T-helper 17 cell (primary cell): ENCODE results near the gene SPG7. TPM values are rescaled to one million over a fixed set of nuclear protein-coding genes. Genes with fewer than 3 reads are reported as not detected.

ENCODE experiments used
- ATAC-seq: fragments of 150-1000 bp; cut with Tn5 transposase; 2 replicates; pipeline ENCODE4 v1.10.0; 2021; ENCODE audit warnings: mild to moderate bottlenecking, moderate library complexity
- DNase-seq, 3 donors: peaks; one replicate each; pipeline versions ENCODE4 v3.0.0 to v3.0.0-alpha.2; 2020 to 2021
- H3K9me3 ChIP-seq: one replicate; pipeline ENCODE4 v1.7.0; 2013; ENCODE audit warnings: low read length, mild to moderate bottlenecking; ENCODE audit not compliant: control insufficient read depth, poor library complexity, severe bottlenecking
- H3K27ac Mint-ChIP-seq: one replicate; pipeline ENCODE4 v1.8.0; 2022; ENCODE audit warnings: mild to moderate bottlenecking, moderate library complexity, mixed read lengths
- H3K27me3 Mint-ChIP-seq: one replicate; pipeline ENCODE4 v1.8.0; 2022; ENCODE audit warnings: mixed read lengths
- H3K36me3 Mint-ChIP-seq: one replicate; pipeline ENCODE4 v1.8.0; 2022; ENCODE audit warnings: low read depth, mixed read lengths
- H3K4me1 Mint-ChIP-seq: one replicate; pipeline ENCODE4 v1.8.0; 2022; ENCODE audit warnings: mild to moderate bottlenecking, mixed read lengths
- H3K4me3 Mint-ChIP-seq: one replicate; pipeline ENCODE4 v1.8.0; 2022; ENCODE audit warnings: mild to moderate bottlenecking, moderate library complexity, mixed read lengths
- total RNA-seq, 4 donors: library from RNA in 2 of 4; stranded (reverse) in 2 of 4; gene quantifications; one replicate each; pipeline ENCODE4 v1.2.3 and lab custom pipeline; 2022 to 2026

The SPG7 gene
- total RNA-seq, 2 donors from 2014 or later = 140 to 154 TPM

DNA sequence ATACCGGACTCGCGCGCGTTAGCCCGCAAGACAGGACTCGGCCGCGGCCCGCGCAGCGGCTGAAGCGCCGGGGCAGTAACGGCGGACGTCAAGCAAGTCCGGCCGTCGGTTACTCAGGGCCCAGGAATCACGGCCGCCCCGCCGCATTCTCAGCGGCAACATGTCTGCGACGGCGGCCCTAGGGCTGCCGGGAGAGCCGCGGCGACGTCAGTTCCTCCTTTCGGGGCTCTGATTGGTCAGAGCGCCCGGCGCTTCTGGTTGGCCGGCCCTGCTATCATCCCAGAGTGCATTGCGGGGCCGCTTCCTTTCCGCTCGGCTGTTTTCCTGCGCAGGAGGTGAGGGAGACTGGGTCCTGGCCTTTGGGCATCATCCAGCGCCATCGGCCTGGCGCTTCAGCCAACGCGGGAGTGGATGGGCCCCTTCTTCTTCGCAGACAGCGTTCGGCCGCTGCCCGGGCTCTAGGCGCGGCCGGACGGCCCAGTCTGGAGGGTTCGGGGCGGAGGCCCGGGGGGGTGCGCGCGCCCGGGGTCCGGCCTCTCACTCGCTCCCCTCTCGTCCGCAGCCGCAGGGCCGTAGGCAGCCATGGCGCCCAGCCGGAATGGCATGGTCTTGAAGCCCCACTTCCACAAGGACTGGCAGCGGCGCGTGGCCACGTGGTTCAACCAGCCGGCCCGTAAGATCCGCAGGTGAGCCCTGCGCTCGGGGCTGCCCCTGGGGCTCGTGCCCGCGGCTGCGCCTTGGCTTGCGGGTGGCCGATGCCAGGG, 52.4 kb downstream of the SPG7 start, which contains the start of gene RPL13:
Gene RPL13 (plus strand): TSS at position 305 of the 764 bp plus-strand sequence. CDS start 278 bp downstream, at position 583.
- H3K36me3 Mint-ChIP-seq = peaks cover 6% of the 10 kb centered on the region
- no peaks in the 10 kb centered on the region for H3K9me3 ChIP-seq
- H3K4me3 Mint-ChIP-seq = peak within 1 kb of the TSS; percentile 90
- H3K4me1 Mint-ChIP-seq = peaks cover 36% of the 10 kb centered on the region
- peak; percentile 85 to 87 (median 86) for DNase-seq
- peak; percentile 92 for ATAC-seq
- H3K27me3 Mint-ChIP-seq = no peaks in the 10 kb centered on the region
- peak within 1 kb of the TSS; percentile 97 for H3K27ac Mint-ChIP-seq

DNA sequence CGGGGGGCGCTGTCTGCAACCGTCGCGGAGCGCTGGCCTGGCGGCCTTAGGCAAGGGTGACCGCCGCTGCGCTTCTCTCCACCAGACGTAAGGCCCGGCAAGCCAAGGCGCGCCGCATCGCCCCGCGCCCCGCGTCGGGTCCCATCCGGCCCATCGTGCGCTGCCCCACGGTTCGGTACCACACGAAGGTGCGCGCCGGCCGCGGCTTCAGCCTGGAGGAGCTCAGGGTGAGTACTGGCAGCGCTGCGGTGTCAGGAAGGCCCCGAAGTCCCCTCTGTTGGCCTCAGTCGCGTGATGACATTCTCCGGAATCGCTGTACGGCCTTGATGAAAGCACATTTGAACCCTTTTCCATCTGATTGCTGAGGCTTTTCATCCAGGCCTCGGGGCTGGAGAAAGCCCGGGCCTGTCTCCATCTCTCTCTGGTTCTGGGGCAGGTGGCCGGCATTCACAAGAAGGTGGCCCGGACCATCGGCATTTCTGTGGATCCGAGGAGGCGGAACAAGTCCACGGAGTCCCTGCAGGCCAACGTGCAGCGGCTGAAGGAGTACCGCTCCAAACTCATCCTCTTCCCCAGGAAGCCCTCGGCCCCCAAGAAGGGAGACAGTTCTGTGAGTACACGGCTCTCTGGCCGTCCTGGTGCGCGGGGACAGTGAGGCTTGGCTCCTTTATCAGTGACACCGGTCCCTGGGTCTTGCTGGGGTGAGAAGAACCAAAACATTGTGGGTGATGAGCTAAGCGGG, 53.1 kb downstream of the SPG7 start:
- Mint-ChIP-seq H3K36me3 (peaks cover 6% of the 10 kb centered on the region), H3K27ac (peak overlapping the region; percentile 92), H3K4me1 (peaks cover 41% of the 10 kb centered on the region), H3K4me3 (peak overlapping the region; percentile 90), H3K27me3 (no peaks in the 10 kb centered on the region)
- ATAC-seq (no peak), DNase-seq (no peak)
- no peaks in the 10 kb centered on the region for H3K9me3 ChIP-seq

GRCh38 chr16:89561884-89562599, 53.8 kb downstream of the SPG7 start:
- Mint-ChIP-seq H3K4me1 (peaks cover 41% of the 10 kb centered on the region), H3K4me3 (peak overlapping the region; percentile 90), H3K27me3 (no peaks in the 10 kb centered on the region), H3K36me3 (peaks cover 6% of the 10 kb centered on the region), H3K27ac (peak overlapping the region; percentile 92)
- ATAC-seq = no peak
- no peak for DNase-seq
- no peaks in the 10 kb centered on the region for H3K9me3 ChIP-seq

- Mint-ChIP-seq H3K4me3 (peak overlapping the region; percentile 90), H3K27ac (peak overlapping the region; percentile 92), H3K36me3 (peaks cover 6% of the 10 kb centered on the region), H3K4me1 (peaks cover 37% of the 10 kb centered on the region), H3K27me3 (no peaks in the 10 kb centered on the region)
- H3K9me3 ChIP-seq = no peaks in the 10 kb centered on the region
- no peak for DNase-seq
- ATAC-seq = no peak
Observed at GRCh38 chr16:89562939-89563338, 54.7 kb downstream of the SPG7 start.

- DNase-seq = no peak
- Mint-ChIP-seq H3K4me3 (peak overlapping the region; percentile 28), H3K27ac (peak overlapping the region; percentile 92), H3K4me1 (peaks cover 37% of the 10 kb centered on the region), H3K36me3 (peaks cover 6% of the 10 kb centered on the region), H3K27me3 (no peaks in the 10 kb centered on the region)
- no peak for ATAC-seq
- no peaks in the 10 kb centered on the region for H3K9me3 ChIP-seq
Observed at GRCh38 chr16:89563639-89564392, 55.6 kb downstream of the SPG7 start.

DNA sequence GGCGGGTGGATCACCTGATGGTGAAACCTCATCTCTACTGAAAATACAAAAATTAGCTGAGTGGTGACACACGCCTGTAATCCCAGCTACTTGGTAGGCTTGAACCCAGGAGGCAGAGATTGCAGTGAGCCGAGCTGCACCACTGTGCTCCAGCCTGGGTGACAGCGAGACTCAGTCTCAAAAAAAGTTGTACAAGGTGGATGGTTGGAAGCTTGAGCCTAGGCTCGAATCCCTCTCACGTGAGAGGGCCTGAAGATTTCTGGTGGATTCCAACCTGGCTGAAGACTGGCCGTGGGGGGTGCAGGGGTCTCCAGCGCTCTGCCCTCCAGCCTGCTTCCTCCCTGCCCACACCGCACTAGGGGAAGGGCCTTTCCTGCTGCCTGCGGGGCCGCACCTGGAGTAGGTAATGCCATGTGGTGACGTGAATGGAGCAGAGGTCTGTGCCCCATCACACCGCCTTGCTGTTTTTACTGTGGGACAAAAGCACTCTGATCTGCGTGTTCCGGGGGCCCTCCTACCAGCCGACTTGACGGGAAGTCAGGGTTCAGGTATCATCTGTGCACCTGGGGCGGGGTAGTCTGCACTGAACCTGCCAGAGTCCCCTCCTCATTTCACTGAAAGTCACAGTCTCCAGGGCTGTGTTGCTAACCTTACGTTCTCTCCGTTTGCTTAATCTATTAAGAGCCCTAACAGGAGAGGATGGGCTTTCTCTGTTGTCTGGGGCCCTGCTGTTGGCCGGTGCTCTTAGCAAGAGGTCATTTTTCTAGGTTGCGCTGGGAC, 56.5 kb downstream of the SPG7 start:
- Mint-ChIP-seq H3K4me1 (peaks cover 36% of the 10 kb centered on the region), H3K27me3 (no peaks in the 10 kb centered on the region), H3K27ac (peak overlapping the region; percentile 86), H3K4me3 (peak overlapping the region; percentile 58), H3K36me3 (peaks cover 6% of the 10 kb centered on the region)
- no peak for DNase-seq
- no peak for ATAC-seq
- H3K9me3 ChIP-seq = no peaks in the 10 kb centered on the region

- peak overlapping the region; percentile 58 for H3K4me3 Mint-ChIP-seq
- ATAC-seq = no peak
- H3K36me3 Mint-ChIP-seq = peaks cover 6% of the 10 kb centered on the region
- peak overlapping the region; percentile 86 for H3K27ac Mint-ChIP-seq
- H3K4me1 Mint-ChIP-seq = peaks cover 35% of the 10 kb centered on the region
- no peaks in the 10 kb centered on the region for H3K27me3 Mint-ChIP-seq
- H3K9me3 ChIP-seq = no peaks in the 10 kb centered on the region
- no peak for DNase-seq
Observed at GRCh38 chr16:89565256-89565505, 57.0 kb downstream of the SPG7 start.

- Mint-ChIP-seq H3K4me1 (peaks cover 35% of the 10 kb centered on the region), H3K27ac (peak overlapping the region; percentile 86), H3K36me3 (peaks cover 6% of the 10 kb centered on the region), H3K4me3 (peak overlapping the region; percentile 78), H3K27me3 (no peaks in the 10 kb centered on the region)
- DNase-seq = no peak
- peak; percentile 62 for ATAC-seq
- H3K9me3 ChIP-seq = no peaks in the 10 kb centered on the region
Observed at GRCh38 chr16:89565506-89566372, 57.5 kb downstream of the SPG7 start.

GRCh38 chr16:89567656-89568594, 59.7 kb downstream of the SPG7 start:
- H3K4me1 Mint-ChIP-seq = peaks cover 29% of the 10 kb centered on the region
- H3K27me3 Mint-ChIP-seq = no peaks in the 10 kb centered on the region
- ATAC-seq (no peak), DNase-seq (no peak)
- H3K4me3 Mint-ChIP-seq = no peak overlapping the region
- no peak overlapping the region for H3K27ac Mint-ChIP-seq
- H3K36me3 Mint-ChIP-seq = peaks cover 3% of the 10 kb centered on the region
- no peaks in the 10 kb centered on the region for H3K9me3 ChIP-seq

DNA sequence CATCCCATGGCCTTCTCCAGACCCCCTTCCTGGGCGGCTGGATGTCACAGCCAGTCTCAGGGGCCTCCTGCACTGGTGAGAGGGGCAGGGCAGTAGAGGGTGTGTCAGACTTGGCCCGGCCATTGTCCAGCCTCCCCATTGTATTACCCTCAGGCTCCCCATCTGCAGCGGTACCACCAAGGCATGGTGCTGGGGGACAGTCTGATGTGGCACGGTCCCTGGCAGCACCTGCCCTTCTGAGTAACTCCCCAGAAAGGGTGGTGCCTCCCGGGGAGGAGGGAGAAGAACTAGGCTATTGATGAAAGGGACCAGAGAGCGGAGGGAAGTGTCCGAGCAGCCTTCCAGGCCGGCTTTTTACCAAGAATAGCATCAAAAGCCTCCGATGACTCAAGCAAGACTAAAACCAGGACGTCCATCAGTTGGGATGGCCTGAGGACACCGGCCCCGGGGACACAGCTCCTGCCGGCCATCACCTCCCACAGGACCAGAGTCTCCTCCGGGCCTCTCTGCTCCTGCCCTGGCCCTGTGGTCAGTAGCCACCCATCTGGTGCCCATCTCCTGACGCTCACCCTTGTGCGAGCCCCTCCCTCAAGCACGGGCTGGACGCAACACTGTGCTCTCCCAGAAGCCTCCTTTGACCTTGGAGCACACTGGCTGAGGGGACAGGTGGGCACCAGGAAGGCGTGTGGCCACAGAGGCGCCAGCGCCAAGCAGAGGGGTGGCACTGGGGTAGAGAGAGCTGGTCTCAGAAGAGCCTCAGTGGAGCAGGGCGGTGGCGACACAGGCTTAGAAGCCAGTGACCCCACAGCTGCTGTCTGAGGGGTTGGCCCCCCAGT, 61.5 kb downstream of the SPG7 start:
- no peaks in the 10 kb centered on the region for H3K27me3 Mint-ChIP-seq
- ATAC-seq = no peak
- H3K9me3 ChIP-seq = no peaks in the 10 kb centered on the region
- peaks cover 2% of the 10 kb centered on the region for H3K36me3 Mint-ChIP-seq
- no peak overlapping the region for H3K27ac Mint-ChIP-seq
- DNase-seq = no peak
- peak overlapping the region; percentile 31 for H3K4me3 Mint-ChIP-seq
- H3K4me1 Mint-ChIP-seq = peaks cover 19% of the 10 kb centered on the region
